ENCODE data around the gene FAM171A2. TPM values are rescaled to one million over a fixed set of nuclear protein-coding genes. Genes with fewer than 3 reads are reported as not detected.

FAM171A2 gene
- total and polyA plus RNA-seq, 4 donors: 0.08 to 1.1 (median 0.18) TPM; not detected in 1

- no peaks in the 10 kb centered on the region for H3K27me3 ChIP-seq (ENCODE audit: control insufficient read depth in 4 of 4, insufficient read depth in 4 of 4, low read length in 3 of 4)
- H3K27ac ChIP-seq (ENCODE audit: low read depth in 1 of 2, low read length in 2 of 2): peak overlapping the region; percentile 45 to 76
- DNase-seq (ENCODE audit: low spot score): no peak
- no peaks in the 10 kb centered on the region for H3K9me3 ChIP-seq (ENCODE audit: control insufficient read depth in 4 of 4, low read length in 3 of 4)
- 1% methylated on average over 38 of the region's 38 CpGs for WGBS
- peak overlapping the region; percentile 76 to 92 (median 87) for H3K4me3 ChIP-seq (ENCODE audit: low read depth in 1 of 3, low read length in 3 of 3)
- H3K9ac ChIP-seq (ENCODE audit: low read depth in 1 of 2, low read length in 2 of 2): peak overlapping the region; percentile 54 to 81
- H3K4me1 ChIP-seq (ENCODE audit: control insufficient read depth in 4 of 4, insufficient read depth in 4 of 4, low read length in 3 of 4): peaks cover 5 to 27% (median 12%) of the 10 kb centered on the region in 4 donors
- peaks cover 2 to 28% (median 10%) of the 10 kb centered on the region in 4 donors for H3K36me3 ChIP-seq (ENCODE audit: control insufficient read depth in 4 of 4, insufficient read depth in 3 of 4, low read depth in 1 of 4, low read length in 3 of 4)
- TF ChIP-seq REST (IDR thresholded peaks at IDR 0.05): no peak
- TF ChIP-seq MAX (IDR thresholded peaks at IDR 0.05): no peak
- TF ChIP-seq HNF4A (conservative IDR thresholded peaks at IDR 0.05): no peak
- TF ChIP-seq HNF4G (IDR thresholded peaks at IDR 0.05): no peak
- no peak for TF ChIP-seq NR2F2 (IDR thresholded peaks at IDR 0.05)
Measured at GRCh38 chr17:44324092-44324570, 39.5 kb downstream of the FAM171A2 start.

GRCh38 chr17:44323359-44324091, 40.1 kb downstream of the FAM171A2 start:
- peaks cover 2 to 28% (median 10%) of the 10 kb centered on the region in 4 donors for H3K36me3 ChIP-seq (ENCODE audit: control insufficient read depth in 4 of 4, insufficient read depth in 3 of 4, low read depth in 1 of 4, low read length in 3 of 4)
- H3K9me3 ChIP-seq (ENCODE audit: control insufficient read depth in 4 of 4, low read length in 3 of 4): no peaks in the 10 kb centered on the region
- no peaks in the 10 kb centered on the region for H3K27me3 ChIP-seq (ENCODE audit: control insufficient read depth in 4 of 4, insufficient read depth in 4 of 4, low read length in 3 of 4)
- 61% methylated on average over 27 of the region's 27 CpGs for WGBS
- no peak for TF ChIP-seq MAX (IDR thresholded peaks at IDR 0.05)
- no peak for TF ChIP-seq REST (IDR thresholded peaks at IDR 0.05)
- TF ChIP-seq EGR1 (IDR thresholded peaks at IDR 0.05; ENCODE audit: low read depth in 2 of 2): no peak
- no peak for TF ChIP-seq YY1 (IDR thresholded peaks at IDR 0.05)
- TF ChIP-seq HNF4A (conservative IDR thresholded peaks at IDR 0.05): no peak
- no peak for TF ChIP-seq FOXA1 (IDR thresholded peaks at IDR 0.05)
- no peak for TF ChIP-seq ATF3 (IDR thresholded peaks at IDR 0.05)
- H3K9ac ChIP-seq (ENCODE audit: low read depth in 1 of 2, low read length in 2 of 2): peak overlapping the region in 1 of 2 donors; percentile 43
- H3K4me1 ChIP-seq (ENCODE audit: control insufficient read depth in 4 of 4, insufficient read depth in 4 of 4, low read length in 3 of 4): peaks cover 5 to 27% (median 12%) of the 10 kb centered on the region in 4 donors
- H3K4me3 ChIP-seq (ENCODE audit: low read depth in 1 of 3, low read length in 3 of 3): peak overlapping the region; percentile 76 to 92 (median 87)
- DNase-seq (ENCODE audit: low spot score): peak; percentile 35
- no peak overlapping the region for H3K27ac ChIP-seq (ENCODE audit: low read depth in 1 of 2, low read length in 2 of 2)
